GM23338 (cell line): ENCODE measurements around the gene RPL22. TPM values are rescaled to one million over a fixed set of nuclear protein-coding genes. Genes with fewer than 3 reads are reported as not detected.

ENCODE experiments used
- ATAC-seq: fragments of 200-7000 bp; cut with Tn5 transposase; 3 replicates; pipeline ENCODE4 v1.9.1; 2020
- DNase-seq: peaks from one replicate; pipeline ENCODE4 v3.0.0-alpha.2; 2015; ENCODE audit warnings: low spot score
- H2AFZ ChIP-seq: fragments of 200-600 bp; sonication (generic); 2 replicates; pipeline ENCODE4 v1.8.0; 2016; ENCODE audit warnings: antibody characterized with exemption, mild to moderate bottlenecking, moderate library complexity
- H3F3A ChIP-seq: fragments of 200-600 bp; sonication (generic); replicated peaks from 2 replicates; pipeline ENCODE4 v1.8.0; 2017; ENCODE audit warnings: antibody characterized with exemption, mixed run types, low read depth
- H3K27ac ChIP-seq: fragments of 200-600 bp; sonication (generic); 2 replicates; pipeline ENCODE4 v1.6.1; 2016; ENCODE audit warnings: low read depth
- H3K27me3 ChIP-seq: fragments of 200-600 bp; sonication (generic); 2 replicates; pipeline ENCODE4 v1.8.0; 2016; ENCODE audit warnings: mild to moderate bottlenecking, mixed run types, moderate library complexity; ENCODE audit not compliant: insufficient read depth
- H3K36me3 ChIP-seq: fragments of 200-600 bp; sonication (generic); 2 replicates; pipeline ENCODE4 v1.8.0; 2016; ENCODE audit warnings: mild to moderate bottlenecking; ENCODE audit not compliant: insufficient read depth
- H3K4me1 ChIP-seq: fragments of 200-600 bp; sonication (generic); 2 replicates; pipeline ENCODE4 v1.8.0; 2016; ENCODE audit warnings: mild to moderate bottlenecking, moderate library complexity; ENCODE audit not compliant: insufficient read depth
- H3K4me2 ChIP-seq: fragments of 200-600 bp; sonication (generic); 2 replicates; pipeline ENCODE4 v1.7.1; 2017; ENCODE audit warnings: mixed run types
- H3K4me3 ChIP-seq: fragments of 200-600 bp; sonication (generic); 2 replicates; pipeline ENCODE4 v1.6.1; 2016; ENCODE audit warnings: mixed run types
- H3K79me2 ChIP-seq: fragments of 200-600 bp; sonication (generic); replicated peaks from 2 replicates; pipeline ENCODE4 v1.8.0; 2017; ENCODE audit warnings: mild to moderate bottlenecking; ENCODE audit not compliant: insufficient read depth
- H3K9me2 ChIP-seq: fragments of 200-600 bp; sonication (generic); 2 replicates; pipeline ENCODE4 v1.8.0; 2017; ENCODE audit not compliant: insufficient read depth
- H4K20me1 ChIP-seq: fragments of 200-600 bp; sonication (generic); replicated peaks from 2 replicates; pipeline ENCODE4 v1.8.0; 2017; ENCODE audit warnings: mild to moderate bottlenecking; ENCODE audit not compliant: insufficient read depth
- H3K27ac Mint-ChIP-seq: 2 replicates; pipeline ENCODE4 v1.8.0; 2020; ENCODE audit warnings: inconsistent platforms, mild to moderate bottlenecking, moderate library complexity, mixed read lengths
- H3K27me3 Mint-ChIP-seq: 3 replicates; pipeline ENCODE4 v1.8.0; 2022; ENCODE audit warnings: low read depth, mild to moderate bottlenecking, moderate library complexity, mixed read lengths, inconsistent platforms; ENCODE audit not compliant: insufficient read depth, poor library complexity
- H3K36me3 Mint-ChIP-seq: 3 replicates; pipeline ENCODE4 v1.8.0; 2021; ENCODE audit warnings: low read depth, mild to moderate bottlenecking, inconsistent platforms, moderate library complexity, mixed read lengths
- H3K4me1 Mint-ChIP-seq: 3 replicates; pipeline ENCODE4 v1.8.0; 2020; ENCODE audit warnings: mild to moderate bottlenecking, inconsistent platforms, mixed read lengths
- H3K4me3 Mint-ChIP-seq: 3 replicates; pipeline ENCODE4 v1.8.0; 2021; ENCODE audit warnings: moderate library complexity, mild to moderate bottlenecking, inconsistent platforms, mixed read lengths
- H3K9me3 Mint-ChIP-seq: 3 replicates; pipeline ENCODE4 v1.8.0; 2020; ENCODE audit warnings: moderate library complexity, mild to moderate bottlenecking, inconsistent platforms, mixed read lengths
- EZH2phosphoT487 ChIP-seq: fragments of 200-600 bp; sonication (generic); IDR thresholded peaks from one replicate; pipeline ENCODE4 v1.8.1; 2018; ENCODE audit warnings: antibody characterized with exemption; ENCODE audit not compliant: unreplicated experiment
- JUNB ChIP-seq: IDR thresholded peaks from one replicate; pipeline ENCODE4 v1.6.1; 2016; ENCODE audit warnings: antibody characterized with exemption; ENCODE audit not compliant: unreplicated experiment
- POLR2AphosphoS5 ChIP-seq: IDR thresholded peaks from 2 replicates; pipeline ENCODE4 v1.6.1; 2016; ENCODE audit warnings: antibody characterized with exemption, low read depth
- STAT1 ChIP-seq: IDR thresholded peaks from one replicate; pipeline ENCODE4 v1.6.1; 2016; ENCODE audit warnings: antibody characterized with exemption; ENCODE audit not compliant: unreplicated experiment
- ZNF114 ChIP-seq: fragments of 250-450 bp; sonication (Bioruptor Pico); IDR thresholded peaks from 2 replicates; pipeline ENCODE4 v1.5.0; 2020; ENCODE audit warnings: mild to moderate bottlenecking, moderate library complexity
- polyA plus RNA-seq: library from polyadenylated mRNA; unstranded; fragments of >200 nt; fragmentation: Nextera tagmentation; extraction: Ambion mirVana; gene quantifications from 2 replicates; pipeline ENCODE4 v1.2.1, GENCODE V29; 2016
- total RNA-seq: library from RNA; depleted of rRNA; stranded (reverse); fragments of >200 nt; shearing (Covaris generic); gene quantifications from 2 replicates; pipeline ENCODE4 v1.2.3, GENCODE V29; 2014
- TF ChIP-seq, protein P1 (sequence below): fragments of 250-450 bp; sonication (Bioruptor Pico); IDR thresholded peaks from 2 replicates; pipeline ENCODE4 v1.5.0; 2020; ENCODE audit warnings: mild to moderate bottlenecking, moderate library complexity

RPL22 gene
- total and polyA plus RNA-seq, 2 experiments from 2014 or later = 145 to 818 TPM

- TF ChIP-seq, protein P1, sequence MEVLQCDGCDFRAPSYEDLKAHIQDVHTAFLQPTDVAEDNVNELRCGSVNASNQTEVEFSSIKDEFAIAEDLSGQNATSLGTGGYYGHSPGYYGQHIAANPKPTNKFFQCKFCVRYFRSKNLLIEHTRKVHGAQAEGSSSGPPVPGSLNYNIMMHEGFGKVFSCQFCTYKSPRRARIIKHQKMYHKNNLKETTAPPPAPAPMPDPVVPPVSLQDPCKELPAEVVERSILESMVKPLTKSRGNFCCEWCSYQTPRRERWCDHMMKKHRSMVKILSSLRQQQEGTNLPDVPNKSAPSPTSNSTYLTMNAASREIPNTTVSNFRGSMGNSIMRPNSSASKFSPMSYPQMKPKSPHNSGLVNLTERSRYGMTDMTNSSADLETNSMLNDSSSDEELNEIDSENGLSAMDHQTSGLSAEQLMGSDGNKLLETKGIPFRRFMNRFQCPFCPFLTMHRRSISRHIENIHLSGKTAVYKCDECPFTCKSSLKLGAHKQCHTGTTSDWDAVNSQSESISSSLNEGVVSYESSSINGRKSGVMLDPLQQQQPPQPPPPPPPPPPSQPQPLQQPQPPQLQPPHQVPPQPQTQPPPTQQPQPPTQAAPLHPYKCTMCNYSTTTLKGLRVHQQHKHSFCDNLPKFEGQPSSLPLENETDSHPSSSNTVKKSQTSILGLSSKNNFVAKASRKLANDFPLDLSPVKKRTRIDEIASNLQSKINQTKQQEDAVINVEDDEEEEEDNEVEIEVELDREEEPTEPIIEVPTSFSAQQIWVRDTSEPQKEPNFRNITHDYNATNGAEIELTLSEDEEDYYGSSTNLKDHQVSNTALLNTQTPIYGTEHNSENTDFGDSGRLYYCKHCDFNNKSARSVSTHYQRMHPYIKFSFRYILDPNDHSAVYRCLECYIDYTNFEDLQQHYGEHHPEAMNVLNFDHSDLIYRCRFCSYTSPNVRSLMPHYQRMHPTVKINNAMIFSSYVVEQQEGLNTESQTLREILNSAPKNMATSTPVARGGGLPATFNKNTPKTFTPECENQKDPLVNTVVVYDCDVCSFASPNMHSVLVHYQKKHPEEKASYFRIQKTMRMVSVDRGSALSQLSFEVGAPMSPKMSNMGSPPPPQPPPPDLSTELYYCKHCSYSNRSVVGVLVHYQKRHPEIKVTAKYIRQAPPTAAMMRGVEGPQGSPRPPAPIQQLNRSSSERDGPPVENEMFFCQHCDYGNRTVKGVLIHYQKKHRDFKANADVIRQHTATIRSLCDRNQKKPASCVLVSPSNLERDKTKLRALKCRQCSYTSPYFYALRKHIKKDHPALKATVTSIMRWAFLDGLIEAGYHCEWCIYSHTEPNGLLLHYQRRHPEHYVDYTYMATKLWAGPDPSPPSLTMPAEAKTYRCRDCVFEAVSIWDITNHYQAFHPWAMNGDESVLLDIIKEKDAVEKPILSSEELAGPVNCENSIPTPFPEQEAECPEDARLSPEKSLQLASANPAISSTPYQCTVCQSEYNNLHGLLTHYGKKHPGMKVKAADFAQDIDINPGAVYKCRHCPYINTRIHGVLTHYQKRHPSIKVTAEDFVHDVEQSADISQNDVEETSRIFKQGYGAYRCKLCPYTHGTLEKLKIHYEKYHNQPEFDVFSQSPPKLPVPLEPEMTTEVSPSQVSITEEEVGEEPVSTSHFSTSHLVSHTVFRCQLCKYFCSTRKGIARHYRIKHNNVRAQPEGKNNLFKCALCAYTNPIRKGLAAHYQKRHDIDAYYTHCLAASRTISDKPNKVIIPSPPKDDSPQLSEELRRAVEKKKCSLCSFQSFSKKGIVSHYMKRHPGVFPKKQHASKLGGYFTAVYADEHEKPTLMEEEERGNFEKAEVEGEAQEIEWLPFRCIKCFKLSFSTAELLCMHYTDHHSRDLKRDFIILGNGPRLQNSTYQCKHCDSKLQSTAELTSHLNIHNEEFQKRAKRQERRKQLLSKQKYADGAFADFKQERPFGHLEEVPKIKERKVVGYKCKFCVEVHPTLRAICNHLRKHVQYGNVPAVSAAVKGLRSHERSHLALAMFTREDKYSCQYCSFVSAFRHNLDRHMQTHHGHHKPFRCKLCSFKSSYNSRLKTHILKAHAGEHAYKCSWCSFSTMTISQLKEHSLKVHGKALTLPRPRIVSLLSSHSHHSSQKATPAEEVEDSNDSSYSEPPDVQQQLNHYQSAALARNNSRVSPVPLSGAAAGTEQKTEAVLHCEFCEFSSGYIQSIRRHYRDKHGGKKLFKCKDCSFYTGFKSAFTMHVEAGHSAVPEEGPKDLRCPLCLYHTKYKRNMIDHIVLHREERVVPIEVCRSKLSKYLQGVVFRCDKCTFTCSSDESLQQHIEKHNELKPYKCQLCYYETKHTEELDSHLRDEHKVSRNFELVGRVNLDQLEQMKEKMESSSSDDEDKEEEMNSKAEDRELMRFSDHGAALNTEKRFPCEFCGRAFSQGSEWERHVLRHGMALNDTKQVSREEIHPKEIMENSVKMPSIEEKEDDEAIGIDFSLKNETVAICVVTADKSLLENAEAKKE (CRISPR knock-in tag) = no peak
- TF ChIP-seq JUNB (no peak), EZH2phosphoT487 (no peak)
Measured at GRCh38 chr1:6210591-6211355, 11.4 kb upstream of the RPL22 start (continued).

GRCh38 chr1:6209661-6210580 lies 10.5 kb upstream of the RPL22 start:
- H2AFZ ChIP-seq = peak overlapping the region; percentile 78
- ATAC-seq (peak; percentile 4), DNase-seq (peak; percentile 70)
- H3K36me3 ChIP-seq = no peaks in the 10 kb centered on the region
- H3K4me1 Mint-ChIP-seq = peaks cover 22% of the 10 kb centered on the region
- H3K27ac ChIP-seq = no peak overlapping the region
- peak overlapping the region; percentile 66 for H3K4me3 Mint-ChIP-seq
- peak overlapping the region; percentile 85 for H3K4me2 ChIP-seq
- no peaks in the 10 kb centered on the region for H3K79me2 ChIP-seq
- no peak overlapping the region for H3K27ac Mint-ChIP-seq
- no peaks in the 10 kb centered on the region; the same call in 2 of the 3 replicates for H3K9me3 Mint-ChIP-seq
- 0 out of 2 replicates have a peak, but pooled peaks cover 8% of the 10 kb centered on the region for H3F3A ChIP-seq
- no peaks in the 10 kb centered on the region for H3K36me3 Mint-ChIP-seq
- no peaks in the 10 kb centered on the region for H4K20me1 ChIP-seq
- H3K27me3 Mint-ChIP-seq = peaks cover 40% of the 10 kb centered on the region
- no peaks in the 10 kb centered on the region for H3K9me2 ChIP-seq
- peaks cover 48% of the 10 kb centered on the region for H3K27me3 ChIP-seq
- H3K4me1 ChIP-seq = peaks cover 27% of the 10 kb centered on the region
- H3K4me3 ChIP-seq = peak overlapping the region; percentile 55
- TF ChIP-seq EZH2phosphoT487 = no peak
- no peak for TF ChIP-seq JUNB
- 0 out of 2 replicates have a peak, but pooled peaks have one; percentile 5 for TF ChIP-seq POLR2AphosphoS5
- no peak for TF ChIP-seq STAT1
- TF ChIP-seq, protein P1 (CRISPR knock-in tag) = no peak
- TF ChIP-seq ZNF114 (CRISPR knock-in tag) = no peak
